B cell (primary cell): ENCODE measurements around the gene ZFP2. TPM values are rescaled to one million over a fixed set of nuclear protein-coding genes. Genes with fewer than 3 reads are reported as not detected.

ENCODE experiments used
- ATAC-seq: fragments of 200-7000 bp; cut with Tn5 transposase; one replicate; pipeline ENCODE4 v1.10.0; 2021; ENCODE audit warnings: low read depth, mild to moderate bottlenecking, moderate number of reproducible peaks, moderate library complexity
- CTCF ChIA-PET: fragments of 350-600 bp; sonication (Branson Sonifier 250); formaldehyde crosslinking; loops from one replicate; lab custom pipeline; 2021; ENCODE audit warnings: antibody characterized with exemption, inconsistent platforms; lab: Charles Lee
- POLR2A ChIA-PET: fragments of 350-600 bp; sonication (Branson Sonifier 250); formaldehyde crosslinking; loops from one replicate; lab custom pipeline; 2021; ENCODE audit warnings: antibody characterized with exemption; lab: Charles Lee
- DNase-seq: peaks from one replicate; pipeline ENCODE4 v3.0.0; 2013
- H2AFZ ChIP-seq: 2 replicates; pipeline ENCODE4 v1.6.1; 2012; ENCODE audit warnings: mild to moderate bottlenecking, low read depth, low read length; ENCODE audit not compliant: insufficient read depth, poor library complexity, severe bottlenecking
- H3K27ac ChIP-seq, 2 donors: 1 replicate in 1 of 2; 2 replicates in 1 of 2; pipeline ENCODE4 v1.5.1; 2012 to 2013; ENCODE audit warnings: low read length in 2 of 2, mild to moderate bottlenecking in 2 of 2, moderate library complexity in 1 of 2
- H3K27me3 ChIP-seq, 4 experiments: fragments of 200-600 bp in 1 of 4; sonication (generic) in 1 of 4; replicated peaks in 1 of 4; 1 replicate in 2 of 4; 2 replicates in 2 of 4; pipeline versions ENCODE4 v1.6.1 to v1.7.0; 2013 to 2016; ENCODE audit warnings: low read length in 3 of 4, mild to moderate bottlenecking in 2 of 4, mixed read lengths in 1 of 4, moderate library complexity in 1 of 4; ENCODE audit not compliant: insufficient read depth in 4 of 4, control insufficient read depth in 3 of 4; ENCODE audit errors: control extremely low read depth in 1 of 4
- H3K36me3 ChIP-seq, 2 experiments: replicated peaks in 1 of 2; 1 replicate in 1 of 2; 2 replicates in 1 of 2; pipeline versions ENCODE4 v1.6.1 to v1.7.1; 2013; ENCODE audit warnings: low read length in 1 of 2; ENCODE audit not compliant: insufficient read depth in 2 of 2, control insufficient read depth in 1 of 2; ENCODE audit errors: control extremely low read depth in 1 of 2, extremely low read depth in 1 of 2
- H3K4me1 ChIP-seq, 2 donors: fragments of 200-600 bp in 1 of 2; sonication (generic) in 1 of 2; 1 replicate in 1 of 2; 2 replicates in 1 of 2; pipeline versions ENCODE4 v1.5.1 to v1.6.1; 2013 to 2017; ENCODE audit warnings: low read length in 2 of 2; ENCODE audit not compliant: control insufficient read depth in 2 of 2, insufficient read depth in 2 of 2
- H3K4me2 ChIP-seq: replicated peaks from 2 replicates; pipeline ENCODE3; 2012; ENCODE audit warnings: mild to moderate bottlenecking, low read depth, low read length; ENCODE audit not compliant: poor library complexity, severe bottlenecking
- H3K4me3 ChIP-seq, 5 experiments: fragments of 200-600 bp in 1 of 5; sonication (generic) in 1 of 5; 1 replicate in 3 of 5; 2 replicates in 2 of 5; pipeline versions ENCODE4 v1.5.1 to v1.7.0; 2011 to 2016; ENCODE audit warnings: low read length in 4 of 5, mild to moderate bottlenecking in 4 of 5, low read depth in 2 of 5, control low read depth in 1 of 5, moderate library complexity in 1 of 5; ENCODE audit not compliant: insufficient read depth in 1 of 5; ENCODE audit errors: control extremely low read depth in 1 of 5, extremely low read depth in 1 of 5
- H3K79me2 ChIP-seq: fragments of 200-600 bp; sonication (generic); one replicate; pipeline ENCODE4 v1.6.0; 2016; ENCODE audit warnings: low read length; ENCODE audit not compliant: control insufficient read depth, insufficient read depth
- H3K9ac ChIP-seq: fragments of 200-600 bp; sonication (generic); 2 replicates; pipeline ENCODE4 v1.6.1; 2017; ENCODE audit warnings: mild to moderate bottlenecking, low read length, moderate library complexity
- H3K9me3 ChIP-seq, 3 donors: one replicate each; pipeline versions ENCODE4 v1.6.1 to v1.7.1; 2013; ENCODE audit warnings: low read length in 2 of 3; ENCODE audit not compliant: control insufficient read depth in 2 of 3, insufficient read depth in 1 of 3; ENCODE audit errors: control extremely low read depth in 1 of 3
- H4K20me1 ChIP-seq: 2 replicates; pipeline ENCODE4 v1.6.0; 2012; ENCODE audit warnings: mild to moderate bottlenecking, low read length; ENCODE audit not compliant: insufficient read depth, control insufficient read depth, poor library complexity, severe bottlenecking
- H3K27ac Mint-ChIP-seq: one replicate; pipeline ENCODE4 v1.8.0; 2021; ENCODE audit warnings: mixed read lengths
- H3K27me3 Mint-ChIP-seq: one replicate; pipeline ENCODE4 v1.8.0; 2021; ENCODE audit warnings: mixed read lengths
- H3K4me1 Mint-ChIP-seq: one replicate; pipeline ENCODE4 v1.8.0; 2021; ENCODE audit warnings: mixed read lengths
- H3K4me3 Mint-ChIP-seq: one replicate; pipeline ENCODE4 v1.8.0; 2021; ENCODE audit warnings: mixed read lengths
- H3K9me3 Mint-ChIP-seq: one replicate; pipeline ENCODE4 v1.8.0; 2022; ENCODE audit warnings: mixed read lengths; ENCODE audit not compliant: insufficient read depth
- EZH2 ChIP-seq: IDR thresholded peaks from 2 replicates; pipeline ENCODE4 v1.6.1; 2012; ENCODE audit warnings: borderline replicate concordance, low read depth, mild to moderate bottlenecking, moderate library complexity, low read length; ENCODE audit not compliant: insufficient read depth, poor library complexity, severe bottlenecking
- WGBS: methylation state at CpG from one replicate; pipeline ENCODE4 v1.1.5; 2013; ENCODE audit warnings: missing lambda C conversion rate; ENCODE audit not compliant: insufficient coverage; 5-methylcytosine and 5-hydroxymethylcytosine counted together
- intact Hi-C: fragments of 100-400 bp; cut with micrococcal nuclease; formaldehyde crosslinking; loops from one replicate; pipeline ENCODE4 v1.10.0; 2022
- polyA plus RNA-seq: library from polyadenylated mRNA; depleted of rRNA; stranded (reverse); fragments of >200 nt; gene quantifications from 2 replicates; pipeline ENCODE4 v1.2.3, GENCODE V29; 2012
- total RNA-seq, 2 donors: library from RNA; stranded (reverse); fragments of 120-200 nt in 1 of 2; gene quantifications; 1 replicate in 1 of 2; 2 replicates in 1 of 2; pipeline versions ENCODE4 v1.2.3 to v1.2.4, GENCODE V29; 2013 to 2022
- TF ChIP-seq, protein P1 (sequence below): fragments of 200-600 bp; IDR thresholded peaks from one replicate; pipeline ENCODE4 v1.8.0; 2022; ENCODE audit warnings: antibody characterized with exemption, mild to moderate bottlenecking

The ZFP2 gene
- total and polyA plus RNA-seq, 2 donors (not counting 1 experiment from before 2014, with no cell fraction given), result 0.72 to 2.2 TPM

DNA sequence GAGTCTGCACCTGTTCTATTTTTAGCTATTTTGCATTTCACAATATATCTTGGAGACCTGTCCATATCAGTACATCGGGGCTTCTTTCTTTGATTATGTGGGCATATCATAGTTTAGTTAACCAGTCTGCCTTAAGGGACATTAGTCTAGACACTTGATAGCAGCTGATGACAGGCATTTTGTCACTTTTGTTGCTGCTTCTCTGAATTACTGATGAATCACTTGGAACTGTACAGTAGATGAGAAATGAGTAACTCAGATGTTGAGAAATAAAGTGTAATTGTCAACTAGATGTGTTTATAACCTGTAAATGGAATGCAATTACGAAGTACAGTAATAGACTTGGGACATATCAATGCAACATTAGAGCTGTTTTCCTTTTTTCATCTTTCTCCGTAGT lies 7.1 kb downstream of the ZFP2 start:
- H3K27ac Mint-ChIP-seq, result no peak overlapping the region
- intact Hi-C loops, result no loop called here
- Histone ChIP-seq H3K4me3 (no peak overlapping the region), H3K9ac (no peak overlapping the region), H3K4me2 (no peak overlapping the region), H3K27me3 (no peaks in the 10 kb centered on the region), H3K9me3 (peaks cover 0 to 23% (median 0%) of the 10 kb centered on the region in 3 donors), H4K20me1 (no peaks in the 10 kb centered on the region), H2AFZ (no peak overlapping the region), H3K79me2 (no peaks in the 10 kb centered on the region), H3K4me1 (peaks cover 0 to 8% of the 10 kb centered on the region in 2 donors), H3K27ac (no peak overlapping the region), H3K36me3 (no peaks in the 10 kb centered on the region)
- peaks cover 9% of the 10 kb centered on the region for H3K4me1 Mint-ChIP-seq
- no peak for DNase-seq
- H3K27me3 Mint-ChIP-seq, result no peaks in the 10 kb centered on the region
- no peak overlapping the region for H3K4me3 Mint-ChIP-seq
- TF ChIP-seq, protein P1, sequence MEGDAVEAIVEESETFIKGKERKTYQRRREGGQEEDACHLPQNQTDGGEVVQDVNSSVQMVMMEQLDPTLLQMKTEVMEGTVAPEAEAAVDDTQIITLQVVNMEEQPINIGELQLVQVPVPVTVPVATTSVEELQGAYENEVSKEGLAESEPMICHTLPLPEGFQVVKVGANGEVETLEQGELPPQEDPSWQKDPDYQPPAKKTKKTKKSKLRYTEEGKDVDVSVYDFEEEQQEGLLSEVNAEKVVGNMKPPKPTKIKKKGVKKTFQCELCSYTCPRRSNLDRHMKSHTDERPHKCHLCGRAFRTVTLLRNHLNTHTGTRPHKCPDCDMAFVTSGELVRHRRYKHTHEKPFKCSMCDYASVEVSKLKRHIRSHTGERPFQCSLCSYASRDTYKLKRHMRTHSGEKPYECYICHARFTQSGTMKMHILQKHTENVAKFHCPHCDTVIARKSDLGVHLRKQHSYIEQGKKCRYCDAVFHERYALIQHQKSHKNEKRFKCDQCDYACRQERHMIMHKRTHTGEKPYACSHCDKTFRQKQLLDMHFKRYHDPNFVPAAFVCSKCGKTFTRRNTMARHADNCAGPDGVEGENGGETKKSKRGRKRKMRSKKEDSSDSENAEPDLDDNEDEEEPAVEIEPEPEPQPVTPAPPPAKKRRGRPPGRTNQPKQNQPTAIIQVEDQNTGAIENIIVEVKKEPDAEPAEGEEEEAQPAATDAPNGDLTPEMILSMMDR, result no peak
- no peak for TF ChIP-seq EZH2
- WGBS, result no CpG with 5 or more reads among the region's 3 CpGs
- ChIA-PET POLR2A (no interaction called here), CTCF (no interaction called here)
- H3K9me3 Mint-ChIP-seq, result peaks cover 2% of the 10 kb centered on the region
- ATAC-seq, result no peak

GRCh38 chr5:178931846-178932760 lies 36.4 kb downstream of the ZFP2 start:
- ChIA-PET POLR2A (no interaction called here), CTCF (interaction anchor here (0.6 kb wide), 1 partner anchor 18 kb away, joined by 5 read pairs; no protein-coding TSS in a partner anchor)
- Histone ChIP-seq H3K27ac (no peak overlapping the region), H3K9me3 (peaks cover 13 to 87% (median 64%) of the 10 kb centered on the region in 3 donors), H3K36me3 (peaks cover 0 to 2% of the 10 kb centered on the region in 2 experiments), H3K27me3 (no peaks in the 10 kb centered on the region), H3K79me2 (no peaks in the 10 kb centered on the region), H2AFZ (no peak overlapping the region), H3K4me1 (no peaks in the 10 kb centered on the region), H4K20me1 (no peaks in the 10 kb centered on the region), H3K4me3 (no peak overlapping the region), H3K4me2 (no peak overlapping the region), H3K9ac (no peak overlapping the region)
- DNase-seq (no peak), ATAC-seq (no peak)
- Mint-ChIP-seq H3K4me1 (no peaks in the 10 kb centered on the region), H3K9me3 (peaks cover 44% of the 10 kb centered on the region), H3K27me3 (no peaks in the 10 kb centered on the region), H3K27ac (no peak overlapping the region), H3K4me3 (no peak overlapping the region)
- intact Hi-C loops, result no loop called here
- 100% methylated on average over 1 of the region's 11 CpGs for WGBS
- no peak for TF ChIP-seq EZH2
- TF ChIP-seq, protein P1, result no peak
